ENCODE data around the gene ASB10.

Gene ASB10

GRCh38 chr7:151125846-151126481, 61.1 kb downstream of the ASB10 start:
- Histone ChIP-seq H3K4me1 (ENCODE audit: control insufficient read depth in 5 of 5, insufficient read depth in 5 of 5, low read length in 5 of 5) (peaks cover 0 to 11% (median 9%) of the 10 kb centered on the region in 5 donors), H3K27me3 (ENCODE audit: control insufficient read depth in 5 of 5, insufficient read depth in 4 of 5, low read length in 5 of 5) (no peaks in the 10 kb centered on the region), H3K4me3 (ENCODE audit: low read depth in 1 of 5, low read length in 5 of 5) (peak overlapping the region in 4 of 5 donors; percentile 44 to 52 (median 51)), H3K9ac (ENCODE audit: low read length in 5 of 5) (peak overlapping the region in 1 of 5 donors; percentile 37), H3K36me3 (ENCODE audit: control insufficient read depth in 5 of 5, insufficient read depth in 5 of 5, low read length in 5 of 5) (peaks cover 0 to 89% (median 63%) of the 10 kb centered on the region in 5 donors), H3K9me3 (ENCODE audit: control insufficient read depth in 5 of 5, low read length in 5 of 5) (no peaks in the 10 kb centered on the region), H3K27ac (ENCODE audit: low read depth, low read length) (no peak overlapping the region)

Data from subcutaneous abdominal adipose tissue (tissue), 5 donors.